Vagina (tissue), 2 donors: Measurements from ENCODE around the gene B3GNT7. TPM values are rescaled to one million over a fixed set of nuclear protein-coding genes. Genes with fewer than 3 reads are reported as not detected.

Experiments used
- DNase-seq, 2 donors: peaks; one replicate each; pipeline ENCODE4 v3.0.0-alpha.2; 2017; ENCODE audit errors: extremely low spot score in 2 of 2
- H3K27ac ChIP-seq: fragments of 200-600 bp; sonication (generic); one replicate; pipeline ENCODE4 v1.5.1; 2019
- H3K27me3 ChIP-seq: fragments of 200-600 bp; sonication (generic); one replicate; pipeline ENCODE4 v1.5.1; 2019
- H3K36me3 ChIP-seq, 2 donors: fragments of 200-600 bp; sonication (generic); one replicate each; pipeline ENCODE4 v1.5.1; 2017 to 2019
- H3K4me1 ChIP-seq: fragments of 200-600 bp; sonication (generic); one replicate; pipeline ENCODE4 v1.5.1; 2019
- H3K4me3 ChIP-seq, 2 donors: fragments of 200-600 bp; sonication (generic); 1 replicate in 1 of 2; 2 replicates in 1 of 2; pipeline ENCODE4 v1.5.1; 2016 to 2019
- H3K9me3 ChIP-seq: fragments of 200-600 bp; sonication (generic); one replicate; pipeline ENCODE4 v1.5.1; 2019
- CTCF ChIP-seq, 3 experiments: fragments of 450-650 bp in 2 of 3; fragments of 200-600 bp in 1 of 3; sonication (generic) in 1 of 3; IDR thresholded peaks; one replicate each; pipeline ENCODE4 v1.5.1; 2017 to 2019; ENCODE audit warnings: antibody characterized with exemption in 3 of 3, mild to moderate bottlenecking in 2 of 3, moderate library complexity in 2 of 3
- POLR2A ChIP-seq, 2 donors: fragments of 450-650 bp; IDR thresholded peaks; one replicate each; pipeline ENCODE4 v1.6.1; 2017; ENCODE audit warnings: antibody characterized with exemption in 2 of 2, mild to moderate bottlenecking in 2 of 2, moderate library complexity in 2 of 2
- POLR2AphosphoS5 ChIP-seq, 2 donors: sonication (generic); formaldehyde crosslinking; IDR thresholded peaks; one replicate each; pipeline ENCODE4 v1.9.0; 2017; ENCODE audit warnings: antibody characterized with exemption in 2 of 2, mild to moderate bottlenecking in 2 of 2, low read depth in 1 of 2; ENCODE audit not compliant: insufficient read depth in 1 of 2
- intact Hi-C: fragments of 100-400 bp; cut with DNase I; formaldehyde crosslinking; loops from one replicate; pipeline ENCODE4 v1.15.1; 2023
- total RNA-seq: library from RNA; depleted of rRNA; stranded (reverse); fragments of >200 nt; gene quantifications from one replicate; pipeline ENCODE4 v1.2.3, GENCODE V29; 2016

Gene B3GNT7
- total RNA-seq, 1 donor from 2014 or later = 7.1 TPM

- no peak overlapping the region for H3K4me3 ChIP-seq
- no peaks in the 10 kb centered on the region for H3K27me3 ChIP-seq
- intact Hi-C loops = no loop called here
- peaks cover 10% of the 10 kb centered on the region for H3K4me1 ChIP-seq
- TF ChIP-seq CTCF (IDR thresholded peaks at IDR 0.05) (no peak), POLR2AphosphoS5 (IDR thresholded peaks at IDR 0.05; ENCODE audit: insufficient read depth in 1 of 2, low read depth in 1 of 2) (no peak), POLR2A (IDR thresholded peaks at IDR 0.05) (no peak)
- DNase-seq = peak in 1 of 2 donors; percentile 72
- no peaks in the 10 kb centered on the region for H3K36me3 ChIP-seq
- no peak overlapping the region for H3K27ac ChIP-seq
- H3K9me3 ChIP-seq = no peaks in the 10 kb centered on the region
Measured at GRCh38 chr2:231360401-231360800, 35.1 kb upstream of the B3GNT7 start.

- Histone ChIP-seq H3K4me1 (peaks cover 14% of the 10 kb centered on the region), H3K36me3 (no peaks in the 10 kb centered on the region), H3K27me3 (no peaks in the 10 kb centered on the region), H3K27ac (no peak overlapping the region), H3K4me3 (no peak overlapping the region), H3K9me3 (no peaks in the 10 kb centered on the region)
- intact Hi-C loops = no loop called here
- no peak for TF ChIP-seq CTCF (IDR thresholded peaks at IDR 0.05)
- TF ChIP-seq POLR2A (IDR thresholded peaks at IDR 0.05) = no peak
- TF ChIP-seq POLR2AphosphoS5 (IDR thresholded peaks at IDR 0.05; ENCODE audit: insufficient read depth in 1 of 2, low read depth in 1 of 2) = no peak
- DNase-seq = peak in 1 of 2 donors; percentile 43
Measured at GRCh38 chr2:231360881-231361371, 34.6 kb upstream of the B3GNT7 start.

- no peaks in the 10 kb centered on the region for H3K9me3 ChIP-seq
- DNase-seq = peak in 1 of 2 donors; percentile 84
- TF ChIP-seq POLR2A (IDR thresholded peaks at IDR 0.05) (no peak), POLR2AphosphoS5 (IDR thresholded peaks at IDR 0.05; ENCODE audit: insufficient read depth in 1 of 2, low read depth in 1 of 2) (no peak), CTCF (IDR thresholded peaks at IDR 0.05) (no peak)
- H3K4me3 ChIP-seq = no peak overlapping the region
- H3K27me3 ChIP-seq = no peaks in the 10 kb centered on the region
- no peak overlapping the region for H3K27ac ChIP-seq
- H3K36me3 ChIP-seq = no peaks in the 10 kb centered on the region
- H3K4me1 ChIP-seq = peaks cover 14% of the 10 kb centered on the region
- intact Hi-C loops = no loop called here
Measured at GRCh38 chr2:231361701-231362554, 33.6 kb upstream of the B3GNT7 start.

- intact Hi-C loops = no loop called here
- TF ChIP-seq POLR2AphosphoS5 (IDR thresholded peaks at IDR 0.05; ENCODE audit: insufficient read depth in 1 of 2, low read depth in 1 of 2) (no peak), POLR2A (IDR thresholded peaks at IDR 0.05) (no peak), CTCF (IDR thresholded peaks at IDR 0.05) (no peak)
- Histone ChIP-seq H3K36me3 (no peaks in the 10 kb centered on the region), H3K4me3 (no peak overlapping the region), H3K9me3 (no peaks in the 10 kb centered on the region), H3K27me3 (no peaks in the 10 kb centered on the region), H3K27ac (no peak overlapping the region), H3K4me1 (peaks cover 14% of the 10 kb centered on the region)
- no peak for DNase-seq
Measured at GRCh38 chr2:231362555-231363184, 32.8 kb upstream of the B3GNT7 start.
